Neural cell (in vitro differentiated cells): ENCODE data around the gene LZTS3. TPM values are rescaled to one million over a fixed set of nuclear protein-coding genes. Genes with fewer than 3 reads are reported as not detected.
A peak's percentile ranks its signal among the peaks of the same experiment; 100 is the strongest.

Source experiments
- H2AFZ ChIP-seq: fragments of 200-600, 300-800 bp; sonication (generic), shearing (Covaris generic); 2 replicates; pipeline ENCODE4 v1.6.0; 2014; ENCODE audit warnings: low read depth, mild to moderate bottlenecking, antibody characterized with exemption, low read length, moderate library complexity
- H3F3A ChIP-seq: fragments of 200-600 bp; shearing (Covaris generic); 2 replicates; pipeline ENCODE4 v1.6.1; 2016; ENCODE audit warnings: mild to moderate bottlenecking, moderate library complexity, mixed read lengths, antibody characterized with exemption, low read length; ENCODE audit not compliant: insufficient read depth, poor library complexity, severe bottlenecking
- H3K27ac ChIP-seq: fragments of 200-600, 300-800 bp; sonication (generic), shearing (Covaris generic); 2 replicates; pipeline ENCODE4 v1.5.1; 2014; ENCODE audit warnings: mild to moderate bottlenecking, low read length, moderate library complexity
- H3K27me3 ChIP-seq: fragments of 300-800, 200-600 bp; sonication (generic), shearing (Covaris generic); 2 replicates; pipeline ENCODE4 v1.6.0; 2014; ENCODE audit warnings: mild to moderate bottlenecking, low read depth, low read length, moderate library complexity; ENCODE audit not compliant: insufficient read depth
- H3K36me3 ChIP-seq: fragments of 300-800, 200-600 bp; sonication (generic), shearing (Covaris generic); 2 replicates; pipeline ENCODE4 v1.5.1; 2014; ENCODE audit warnings: mild to moderate bottlenecking, antibody characterized with exemption, low read length, moderate library complexity; ENCODE audit not compliant: insufficient read depth
- H3K4me2 ChIP-seq: fragments of 300-800, 200-600 bp; sonication (generic), shearing (Covaris generic); 2 replicates; pipeline ENCODE4 v1.6.0; 2014; ENCODE audit warnings: mild to moderate bottlenecking, low read length
- H3K4me3 ChIP-seq: fragments of 300-800, 200-600 bp; sonication (generic), shearing (Covaris generic); 2 replicates; pipeline ENCODE4 v1.5.1; 2014; ENCODE audit warnings: mild to moderate bottlenecking, low read length, moderate library complexity
- H3K79me2 ChIP-seq: fragments of 200-600 bp; shearing (Covaris generic); replicated peaks from 2 replicates; pipeline ENCODE4 v1.6.0; 2014; ENCODE audit warnings: mild to moderate bottlenecking, low read length, moderate library complexity; ENCODE audit not compliant: insufficient read depth
- H3K9ac ChIP-seq: fragments of 300-800, 200-600 bp; sonication (generic), shearing (Covaris generic); 2 replicates; pipeline ENCODE4 v1.6.1; 2016; ENCODE audit warnings: mild to moderate bottlenecking, low read length, mixed read lengths
- H3K9me2 ChIP-seq: fragments of 200-600 bp; shearing (Covaris generic); 2 replicates; pipeline ENCODE4 v1.6.1; 2016; ENCODE audit warnings: mild to moderate bottlenecking, low read length, mixed read lengths; ENCODE audit not compliant: insufficient read depth
- H3K9me3 ChIP-seq: fragments of 200-600, 300-800 bp; sonication (generic), shearing (Covaris generic); 2 replicates; pipeline ENCODE4 v1.6.1; 2016; ENCODE audit warnings: mild to moderate bottlenecking, mixed run types, low read length, moderate library complexity, mixed read lengths
- H4K20me1 ChIP-seq: fragments of 200-600 bp; shearing (Covaris generic); 2 replicates; pipeline ENCODE4 v1.6.1; 2016; ENCODE audit warnings: mild to moderate bottlenecking, mixed run types; ENCODE audit not compliant: insufficient read depth
- CTCF ChIP-seq: fragments of 450-650 bp; IDR thresholded peaks from 2 replicates; pipeline ENCODE4 v1.5.1; 2014; ENCODE audit warnings: antibody characterized with exemption, mild to moderate bottlenecking, moderate library complexity; ENCODE audit not compliant: poor library complexity, severe bottlenecking
- EP300 ChIP-seq: fragments of 450-650 bp; conservative IDR thresholded peaks from 2 replicates; pipeline ENCODE4 v1.6.1; 2014; ENCODE audit warnings: antibody characterized with exemption, mild to moderate bottlenecking, moderate library complexity; ENCODE audit not compliant: poor library complexity, severe bottlenecking
- EZH2 ChIP-seq: fragments of 200-600, 300-800 bp; shearing (Covaris generic), sonication (generic); IDR thresholded peaks from 2 replicates; pipeline ENCODE4 v1.6.1; 2014; ENCODE audit warnings: antibody characterized with exemption, low read length, borderline replicate concordance, mild to moderate bottlenecking; ENCODE audit not compliant: insufficient read depth, poor library complexity, severe bottlenecking
- MXI1 ChIP-seq: fragments of 450-650 bp; conservative IDR thresholded peaks from 2 replicates; pipeline ENCODE4 v1.6.1; 2014; ENCODE audit warnings: antibody characterized with exemption, mild to moderate bottlenecking; ENCODE audit not compliant: poor library complexity, severe bottlenecking
- POLR2AphosphoS5 ChIP-seq: IDR thresholded peaks from 2 replicates; pipeline ENCODE4 v1.6.1; 2012
- RAD21 ChIP-seq: fragments of 450-650 bp; conservative IDR thresholded peaks from 2 replicates; pipeline ENCODE4 v1.6.1; 2014; ENCODE audit warnings: antibody characterized with exemption, mild to moderate bottlenecking, moderate library complexity
- REST ChIP-seq: IDR thresholded peaks from 2 replicates; pipeline ENCODE4 v1.6.1; 2012; ENCODE audit warnings: borderline replicate concordance
- SMC3 ChIP-seq: fragments of 450-650 bp; conservative IDR thresholded peaks from 2 replicates; pipeline ENCODE4 v1.6.1; 2014; ENCODE audit warnings: antibody characterized with exemption, mild to moderate bottlenecking, moderate library complexity; ENCODE audit not compliant: poor library complexity
- TAF1 ChIP-seq: IDR thresholded peaks from 2 replicates; pipeline ENCODE4 v1.6.1; 2012; ENCODE audit warnings: low read depth
- polyA plus RNA-seq: library from polyadenylated mRNA; depleted of rRNA; stranded (reverse); fragments of >200 nt; gene quantifications from 2 replicates; pipeline ENCODE4 v1.2.3, GENCODE V29; 2014

LZTS3 gene
- polyA plus RNA-seq, 1 donor from 2014 or later, result 33.8 TPM

- Histone ChIP-seq H2AFZ (no peak overlapping the region), H3F3A (no peaks in the 10 kb centered on the region), H3K27me3 (no peaks in the 10 kb centered on the region), H3K4me2 (no peak overlapping the region), H3K9me2 (no peaks in the 10 kb centered on the region), H3K4me3 (no peak overlapping the region), H3K36me3 (peaks cover under 1% of the 10 kb centered on the region), H3K9me3 (no peaks in the 10 kb centered on the region), H3K79me2 (no peaks in the 10 kb centered on the region), H4K20me1 (no peaks in the 10 kb centered on the region), H3K27ac (no peak overlapping the region), H3K9ac (no peak overlapping the region)
- no peak for TF ChIP-seq REST
- TF ChIP-seq EP300, result no peak
- TF ChIP-seq RAD21, result no peak
- TF ChIP-seq EZH2, result no peak
- TF ChIP-seq CTCF, result no peak
- TF ChIP-seq MXI1, result no peak
- TF ChIP-seq SMC3, result no peak
- no peak for TF ChIP-seq TAF1
- no peak for TF ChIP-seq POLR2AphosphoS5
Observed at GRCh38 chr20:3116341-3116740, 57.0 kb downstream of the LZTS3 start.

GRCh38 chr20:3115190-3116107 is 57.9 kb downstream of the LZTS3 start:
- Histone ChIP-seq H3K9ac (no peak overlapping the region), H4K20me1 (no peaks in the 10 kb centered on the region), H3K4me2 (no peak overlapping the region), H3K27ac (no peak overlapping the region), H2AFZ (no peak overlapping the region), H3K27me3 (no peaks in the 10 kb centered on the region), H3K9me2 (no peaks in the 10 kb centered on the region), H3K79me2 (no peaks in the 10 kb centered on the region), H3F3A (no peaks in the 10 kb centered on the region), H3K9me3 (no peaks in the 10 kb centered on the region), H3K36me3 (no peaks in the 10 kb centered on the region), H3K4me3 (no peak overlapping the region)
- TF ChIP-seq CTCF, result peak; percentile 81
- peak; percentile 62 for TF ChIP-seq RAD21
- peak; percentile 76 for TF ChIP-seq SMC3
- no peak for TF ChIP-seq REST
- TF ChIP-seq MXI1, result no peak
- no peak for TF ChIP-seq POLR2AphosphoS5
- no peak for TF ChIP-seq EP300
